GM21423 (cell line): ENCODE measurements around the gene IMMP2L.

ENCODE experiments used
- ATAC-seq: cut with Tn5 transposase; IDR thresholded peaks from one replicate; pipeline ENCODE4 v1.9.1; 2021; ENCODE audit warnings: mild to moderate bottlenecking, moderate library complexity; ENCODE audit not compliant: unreplicated experiment

The IMMP2L gene

DNA sequence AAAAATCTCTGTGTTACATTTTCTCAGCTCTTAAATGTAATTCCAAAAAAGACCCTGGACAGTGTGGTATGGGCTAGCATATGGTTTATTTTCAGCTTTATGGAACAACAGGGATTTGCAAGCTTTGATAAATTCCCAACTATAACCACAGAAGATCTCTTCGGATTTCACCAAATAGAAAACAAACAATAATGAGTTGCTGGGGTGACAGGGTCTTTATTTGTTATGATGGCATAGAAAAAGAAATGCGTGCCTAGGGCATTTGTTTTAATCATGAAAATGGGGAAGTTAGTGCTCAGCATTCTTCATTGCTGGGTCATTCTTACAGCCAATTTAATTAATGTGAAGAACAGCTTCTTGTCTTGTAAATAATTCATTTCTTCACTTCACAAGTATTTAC, 332.4 kb downstream of the IMMP2L start:
- ATAC-seq = no peak

DNA sequence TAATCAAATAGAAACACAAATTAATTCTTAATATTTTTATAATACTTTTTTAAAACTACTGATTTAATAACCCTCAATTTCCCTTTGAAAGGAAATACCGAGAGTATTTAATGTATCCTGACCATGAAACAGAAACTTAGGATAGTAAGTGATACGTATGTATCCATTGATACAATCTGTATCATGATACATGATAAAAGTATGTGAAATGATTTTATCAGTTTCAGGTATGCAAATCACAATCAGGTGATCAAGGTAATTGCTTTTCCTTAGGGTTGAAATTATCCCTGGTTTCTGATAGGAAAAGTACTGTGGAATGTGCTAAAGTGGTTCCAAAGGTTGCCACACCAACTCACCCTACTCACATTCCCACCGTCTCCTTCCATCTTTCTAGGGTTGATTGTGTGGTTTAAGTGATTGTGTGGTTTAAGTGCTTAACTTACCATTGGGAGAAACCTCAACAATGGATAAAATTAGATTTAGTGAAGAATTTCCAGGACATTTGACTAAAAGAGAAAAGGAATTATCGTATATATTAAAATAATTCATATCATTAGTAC, 333.0 kb downstream of the IMMP2L start:
- ATAC-seq = no peak

DNA sequence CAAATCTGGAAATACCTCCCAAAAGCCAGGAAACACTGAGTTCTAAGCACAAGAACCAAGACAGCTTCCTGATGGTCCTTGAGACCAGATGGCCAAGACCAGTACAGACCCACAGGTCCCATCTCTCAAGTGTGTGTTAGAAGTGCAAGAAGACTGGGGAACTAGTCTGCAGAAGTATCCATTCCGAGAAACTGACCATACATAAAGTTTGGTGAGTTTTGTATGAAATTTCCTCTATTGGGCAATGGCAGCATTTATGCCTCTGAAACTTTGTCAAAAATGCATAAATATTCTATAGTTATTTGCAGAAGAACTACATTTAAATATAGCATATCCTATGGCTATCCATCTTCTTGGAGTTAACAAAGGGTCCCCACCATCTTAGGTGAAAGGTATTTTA, 333.9 kb downstream of the IMMP2L start:
- no peak for ATAC-seq

DNA sequence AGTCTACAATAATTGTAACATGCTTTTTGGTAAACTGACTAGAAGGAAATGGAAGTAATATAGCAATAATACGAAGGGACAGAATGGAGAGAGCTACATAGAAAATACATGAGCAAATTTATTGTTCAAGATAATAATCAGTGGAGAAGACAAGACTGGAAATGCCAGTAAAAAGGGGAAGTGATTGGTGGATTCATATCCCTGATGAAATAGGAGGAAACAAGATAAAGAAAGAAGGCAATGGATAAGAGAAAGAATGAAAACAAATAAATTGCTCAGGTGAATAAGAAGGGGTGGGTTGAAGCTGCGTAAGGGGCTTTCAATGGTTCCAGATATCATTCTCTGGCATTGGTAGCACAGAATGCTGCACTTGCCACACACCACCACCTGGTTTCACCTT, 335.5 kb downstream of the IMMP2L start:
- ATAC-seq = no peak

DNA sequence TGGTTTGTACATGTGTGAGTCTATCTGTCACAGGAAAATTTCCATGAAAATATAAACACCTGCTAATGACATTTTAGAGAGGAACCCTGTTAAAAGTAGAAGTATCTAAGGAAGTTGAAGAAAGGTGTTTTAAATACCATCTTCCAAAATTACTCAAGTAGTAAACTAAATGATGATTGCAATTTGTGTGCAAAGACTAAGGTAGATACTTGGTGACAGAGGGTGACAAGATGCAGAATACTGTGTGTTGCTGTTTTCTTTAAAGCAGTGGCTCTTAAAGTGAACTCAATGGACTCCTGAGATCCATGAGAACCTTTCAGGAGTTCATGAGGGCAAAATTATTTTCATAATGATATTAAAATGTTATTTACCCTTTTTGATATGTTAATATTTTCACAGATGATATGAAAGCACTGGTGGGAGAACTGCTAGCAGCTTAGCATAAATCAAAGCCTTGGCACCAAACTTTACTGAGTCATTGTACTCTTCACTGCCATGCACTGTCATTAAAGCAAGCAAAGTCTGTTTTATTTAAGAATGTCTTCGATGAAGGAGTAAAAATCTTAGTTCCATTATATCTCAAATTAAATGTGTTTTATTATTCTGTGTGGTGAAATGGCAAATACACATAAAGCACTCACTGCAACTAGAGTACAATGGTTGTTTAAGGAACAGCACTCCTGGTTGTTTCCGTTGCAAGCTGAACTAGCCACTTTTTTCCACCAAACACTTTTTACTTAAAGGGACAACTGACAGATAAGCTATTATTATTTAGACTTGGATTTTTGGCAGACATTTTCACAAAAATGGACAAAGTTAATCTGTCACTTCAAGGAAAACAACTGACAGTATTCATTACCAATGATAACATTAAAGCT, 337.7 kb downstream of the IMMP2L start:
- ATAC-seq = no peak

DNA sequence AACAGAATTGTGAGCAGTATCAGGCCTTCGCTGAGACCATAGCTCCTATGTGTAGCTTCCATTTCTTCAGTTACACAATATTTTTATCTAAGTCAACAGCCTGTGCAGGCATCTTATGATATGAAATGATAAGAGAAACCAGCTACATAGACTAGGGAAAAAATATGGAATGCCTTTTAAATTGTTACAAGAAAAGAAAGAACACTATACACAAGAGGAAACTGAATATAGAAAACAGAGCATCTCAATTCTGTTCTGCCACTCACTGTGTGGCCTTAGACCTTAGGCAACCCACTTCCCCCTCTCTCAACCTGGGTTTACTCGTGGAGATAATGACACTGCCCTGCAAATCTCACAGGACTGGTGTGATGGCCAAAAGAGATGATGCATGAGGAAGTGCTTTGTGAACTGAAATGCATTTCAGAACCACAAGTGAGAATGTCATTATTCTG, 338.5 kb downstream of the IMMP2L start:
- ATAC-seq = no peak

DNA sequence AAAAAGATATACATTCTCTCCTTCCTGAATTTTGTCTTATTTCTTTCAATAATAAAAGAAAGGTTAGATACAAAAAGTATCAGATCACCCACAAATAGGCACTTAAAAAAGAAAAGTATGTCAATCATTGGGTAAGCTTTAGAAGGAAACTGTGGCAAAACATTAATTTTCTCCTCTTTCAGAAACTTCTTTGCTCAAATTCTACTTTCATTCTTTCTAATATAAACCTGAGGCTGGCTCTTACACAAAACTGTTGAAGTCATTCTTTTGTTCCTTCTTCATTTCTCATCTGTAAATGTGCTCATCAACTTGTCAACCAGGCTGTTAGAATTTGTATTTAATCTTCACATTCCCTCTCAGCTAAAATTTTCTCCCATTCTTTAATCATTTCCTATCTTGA, 346.7 kb downstream of the IMMP2L start:
- ATAC-seq = no peak

DNA sequence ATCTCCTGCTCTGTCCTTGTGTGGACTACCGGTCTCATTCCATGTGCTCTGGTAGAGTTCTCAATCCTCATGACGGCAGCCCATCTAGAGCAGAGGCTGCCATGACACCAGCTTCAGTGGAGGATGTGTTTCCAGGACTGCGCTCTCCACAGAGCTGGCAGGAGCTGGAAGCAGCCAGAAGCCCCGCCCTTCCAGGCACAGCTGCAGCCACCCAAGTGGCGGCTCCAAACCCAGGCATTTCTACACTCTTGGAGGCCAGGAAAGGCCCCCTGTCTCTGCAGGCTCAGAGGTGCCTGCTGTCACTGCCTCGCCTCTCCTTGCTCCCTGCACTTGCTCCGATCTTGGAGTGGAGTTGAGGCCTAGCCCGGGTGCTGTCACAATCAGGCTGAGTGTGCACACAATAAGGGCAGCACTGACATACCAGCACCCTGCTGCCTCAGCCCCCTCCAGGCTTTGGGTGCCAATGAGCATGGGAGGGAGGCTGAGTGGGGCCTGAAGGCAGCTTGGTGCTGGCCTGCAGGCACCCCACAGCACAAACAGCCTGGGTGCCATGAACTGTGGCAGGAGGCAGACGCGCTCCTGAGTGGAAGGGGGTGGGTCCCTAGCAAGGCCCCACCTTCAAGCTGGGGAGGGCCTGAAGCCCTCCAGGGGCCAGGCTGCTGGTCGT, 349.3 kb downstream of the IMMP2L start:
- no peak for ATAC-seq

DNA sequence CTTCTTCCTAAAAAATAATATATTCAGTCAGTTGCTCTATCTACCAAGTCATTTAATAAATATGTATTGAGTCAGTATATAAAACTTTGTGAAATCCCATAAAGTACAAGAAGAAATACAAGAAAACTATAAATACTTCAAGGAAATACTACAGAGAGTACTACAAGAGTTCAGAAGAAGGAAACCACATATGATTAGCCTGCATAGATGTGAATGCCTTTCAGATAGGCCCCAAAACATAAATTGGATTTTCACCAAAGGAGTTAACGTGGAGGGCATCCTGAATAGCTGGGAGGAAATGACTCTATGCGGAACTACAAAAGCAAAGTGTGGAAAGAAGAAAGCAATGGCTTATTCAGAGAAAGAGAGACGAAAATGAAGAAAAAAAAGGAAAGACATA, 351.3 kb downstream of the IMMP2L start:
- ATAC-seq = no peak

DNA sequence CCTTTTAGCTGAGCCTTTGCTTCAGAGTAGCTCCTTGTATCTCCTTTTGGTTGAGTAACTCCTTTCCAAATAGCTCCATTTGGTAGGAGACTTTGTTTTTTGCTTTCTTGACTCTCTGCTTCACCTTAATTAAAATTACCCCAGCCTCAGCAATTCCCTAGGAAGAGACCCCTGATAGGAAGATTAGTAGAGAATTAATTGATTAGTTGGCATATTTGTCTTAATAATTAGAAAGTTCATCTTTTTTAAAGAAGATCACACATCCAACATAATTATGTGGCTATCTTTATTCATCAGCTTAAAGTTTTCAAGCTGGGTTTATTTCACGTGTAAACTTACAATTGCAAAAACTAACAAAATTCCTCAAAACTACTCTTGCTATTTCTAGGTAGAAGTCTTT, 352.2 kb downstream of the IMMP2L start:
- ATAC-seq = no peak

DNA sequence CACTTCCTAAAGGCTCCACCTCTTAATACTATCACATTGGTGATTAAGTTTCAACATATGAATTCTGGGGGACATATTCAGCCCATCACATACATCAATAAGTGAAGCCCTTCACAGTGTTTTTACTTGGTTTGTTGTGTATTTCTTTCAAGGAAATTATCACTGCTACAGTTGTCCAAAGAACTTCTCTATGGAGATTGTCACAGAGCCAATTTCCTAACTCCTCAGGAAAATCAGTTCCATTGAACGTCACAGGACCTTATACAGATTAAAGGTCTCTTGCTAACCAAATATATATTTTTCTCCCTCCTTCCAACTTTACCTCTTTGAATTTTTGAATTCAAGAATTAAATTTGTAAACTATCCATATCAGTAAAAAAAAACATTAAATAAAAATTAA, 357.0 kb downstream of the IMMP2L start:
- no peak for ATAC-seq

DNA sequence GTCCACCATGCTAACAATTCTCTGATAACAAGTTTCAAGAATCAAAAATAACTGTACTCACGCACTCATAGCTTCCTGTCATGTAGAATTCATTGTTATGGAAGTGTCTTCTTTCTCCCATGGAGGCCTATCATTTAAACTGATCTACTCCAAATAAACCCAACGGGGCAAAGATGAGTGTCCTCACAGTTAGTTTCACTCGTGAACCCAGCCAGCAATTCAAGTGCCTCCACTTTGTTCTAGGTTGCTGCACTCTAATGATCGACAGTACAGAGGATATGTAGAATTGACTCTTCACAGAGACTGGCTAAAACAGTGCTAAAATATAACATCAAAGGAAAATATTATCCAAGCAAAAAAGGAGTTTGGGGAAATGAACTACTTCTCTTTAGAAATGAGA, 360.0 kb downstream of the IMMP2L start:
- ATAC-seq = no peak

DNA sequence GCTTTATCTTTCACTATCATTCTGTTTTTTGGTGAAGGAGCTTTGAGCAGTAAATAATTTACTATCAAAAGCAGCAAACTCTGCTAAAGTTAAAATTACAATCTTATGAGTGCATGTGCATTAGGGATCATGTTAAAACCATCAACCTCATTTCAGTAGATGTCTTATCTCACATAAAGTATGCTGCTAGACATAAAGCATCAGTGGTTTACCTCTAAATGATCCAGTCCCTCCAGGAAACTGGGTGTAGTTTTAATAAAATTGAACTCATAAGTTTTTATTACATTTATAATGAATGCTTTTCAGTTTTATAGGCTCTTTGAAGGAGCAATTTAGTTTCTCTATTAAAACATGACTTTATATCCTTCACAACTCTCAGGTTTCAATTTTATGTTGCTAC, 362.6 kb downstream of the IMMP2L start:
- ATAC-seq = no peak

DNA sequence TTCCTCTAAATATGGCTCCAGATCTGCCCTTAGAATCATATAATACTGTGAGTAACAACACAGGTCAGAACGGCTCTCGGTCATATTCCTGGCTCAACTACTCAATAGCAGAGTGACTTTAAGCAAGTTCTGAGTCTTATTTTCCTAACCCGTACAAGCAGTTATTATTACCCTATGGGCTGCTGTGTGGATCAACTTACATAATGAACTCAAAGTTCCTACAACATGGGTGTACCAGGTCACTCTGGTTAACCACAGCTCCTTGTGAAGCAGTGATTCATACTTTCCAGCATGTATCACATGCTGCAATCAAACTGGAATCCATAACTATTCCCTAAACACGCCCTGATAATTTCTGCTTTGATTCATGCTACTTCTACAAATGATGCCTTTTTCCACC, 364.0 kb downstream of the IMMP2L start:
- no peak for ATAC-seq

DNA sequence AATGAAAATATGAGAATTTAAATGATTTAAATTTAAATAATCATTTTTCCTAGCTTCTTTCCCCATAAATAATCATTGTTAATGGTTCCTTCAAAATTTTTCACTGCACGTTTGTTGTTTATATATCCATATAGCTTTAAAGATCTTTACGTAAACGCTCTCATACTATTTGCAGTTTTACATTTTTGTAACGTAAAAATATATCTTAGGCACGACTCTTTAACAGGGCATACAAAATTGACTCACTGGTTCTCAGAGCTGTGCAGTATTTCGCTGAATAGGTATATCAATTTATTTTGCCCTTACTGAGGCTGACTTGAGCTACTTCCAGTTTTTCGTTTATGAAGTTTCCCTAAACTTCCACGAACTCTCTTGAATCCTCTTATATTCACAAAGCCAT, 365.6 kb downstream of the IMMP2L start:
- no peak for ATAC-seq

DNA sequence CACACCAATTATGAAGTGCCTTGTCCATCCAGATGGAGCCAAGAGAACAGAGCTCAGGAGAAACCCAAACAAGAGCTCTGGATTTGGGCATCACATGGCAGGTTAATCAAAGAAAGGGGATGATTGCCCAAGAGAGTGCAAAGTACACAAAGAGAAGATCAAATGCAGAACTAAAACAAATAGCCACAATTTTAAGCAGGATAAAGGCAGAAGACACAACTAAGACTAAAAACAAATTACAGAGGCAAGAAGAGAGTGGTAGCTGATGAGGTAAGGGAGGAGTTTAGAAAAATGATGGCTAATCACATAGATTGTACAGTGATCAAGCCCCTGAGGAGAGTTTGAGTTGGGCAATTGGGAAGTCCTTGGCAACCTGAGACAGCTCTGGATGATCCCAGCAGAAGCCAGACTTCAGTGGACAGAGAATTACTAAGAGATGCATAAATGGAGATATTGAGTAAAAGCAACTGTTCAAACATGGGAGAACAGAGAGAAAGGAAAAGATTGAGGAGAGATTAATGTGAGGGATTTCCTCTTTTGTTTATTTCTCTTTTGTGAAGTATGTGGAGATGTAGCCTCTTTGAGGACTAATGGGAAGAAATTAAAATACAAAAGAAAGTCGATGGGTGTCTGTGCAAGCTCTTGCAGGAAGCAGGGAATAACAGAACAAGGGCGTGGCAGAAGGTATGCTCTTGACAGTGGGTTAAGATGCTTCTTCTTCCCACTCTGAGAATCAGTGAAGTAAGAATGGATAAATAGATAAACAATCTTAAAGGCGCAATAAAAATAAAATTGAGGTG, 369.5 kb downstream of the IMMP2L start:
- no peak for ATAC-seq

DNA sequence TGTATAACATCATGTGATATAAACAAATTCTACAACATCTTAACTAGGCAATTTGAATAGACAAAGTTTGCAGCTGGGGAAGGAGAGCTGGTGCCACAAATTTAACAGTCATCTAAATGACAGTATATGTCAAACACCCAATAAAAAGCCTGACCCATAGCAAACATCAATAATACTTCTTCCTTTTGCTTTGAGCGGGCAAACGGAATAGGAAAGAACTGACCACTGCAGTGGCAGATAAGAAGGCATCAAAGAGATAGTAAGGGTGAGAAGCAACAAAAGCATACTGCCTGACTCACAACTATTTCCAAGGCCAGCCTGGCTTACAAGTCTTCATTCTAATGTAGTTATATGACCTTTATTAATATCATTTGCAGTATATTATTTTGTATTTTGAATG, 371.5 kb downstream of the IMMP2L start:
- ATAC-seq = no peak

DNA sequence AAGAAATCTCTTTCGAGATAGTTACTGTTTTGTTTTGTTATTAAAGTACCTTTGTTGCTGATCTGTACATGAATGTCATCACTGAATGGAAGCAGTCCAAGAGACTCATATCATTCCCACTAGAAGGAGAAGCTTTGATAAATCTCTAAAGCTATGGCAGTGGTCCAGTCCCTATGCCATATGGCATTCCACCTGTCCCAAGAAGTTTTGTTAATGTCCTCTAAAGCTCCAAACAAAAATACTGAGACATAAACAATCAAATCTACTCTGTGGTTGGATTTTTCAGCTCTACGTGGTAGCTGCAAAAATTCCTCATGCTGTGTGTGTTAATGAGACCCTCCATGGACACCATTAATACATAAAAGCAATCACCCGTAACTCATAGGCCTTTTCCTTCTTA, 377.3 kb downstream of the IMMP2L start:
- no peak for ATAC-seq

DNA sequence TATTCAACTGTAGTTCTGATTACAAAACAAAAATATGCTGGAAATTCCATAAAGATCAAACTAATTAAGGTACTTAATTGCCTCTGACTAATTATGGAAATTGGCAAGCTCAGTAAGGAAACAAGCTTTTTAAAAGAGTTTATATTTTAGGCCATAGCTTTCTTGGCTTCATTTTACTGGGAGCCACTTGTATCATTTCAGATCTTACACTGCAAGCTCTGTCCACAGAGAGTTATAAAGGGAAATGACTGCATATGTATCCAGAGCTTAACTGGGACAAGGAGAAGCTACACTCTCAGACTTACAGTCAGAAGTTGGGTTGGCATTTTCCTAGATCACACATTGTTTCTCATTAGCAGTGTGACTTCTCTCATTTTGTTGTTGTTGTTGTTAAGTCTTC, 379.0 kb downstream of the IMMP2L start:
- ATAC-seq = no peak

DNA sequence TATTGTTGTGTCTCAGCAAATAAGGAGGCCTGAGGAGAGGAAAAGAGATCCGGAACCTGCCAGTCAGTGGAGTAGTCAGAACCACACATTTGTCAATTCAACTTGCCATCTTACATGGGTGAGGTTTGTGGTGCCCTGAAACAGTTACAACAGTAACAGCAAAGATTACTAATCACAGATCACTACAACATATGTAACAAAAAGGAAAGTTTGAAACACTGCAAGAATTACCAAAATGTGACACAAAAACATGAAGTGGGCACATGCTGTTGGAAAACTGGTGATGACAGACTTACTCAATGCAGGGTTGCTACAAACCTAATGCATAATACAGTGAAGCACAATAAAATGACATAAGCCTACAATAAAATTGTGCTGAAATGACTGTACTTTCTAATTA, 382.0 kb downstream of the IMMP2L start:
- no peak for ATAC-seq

DNA sequence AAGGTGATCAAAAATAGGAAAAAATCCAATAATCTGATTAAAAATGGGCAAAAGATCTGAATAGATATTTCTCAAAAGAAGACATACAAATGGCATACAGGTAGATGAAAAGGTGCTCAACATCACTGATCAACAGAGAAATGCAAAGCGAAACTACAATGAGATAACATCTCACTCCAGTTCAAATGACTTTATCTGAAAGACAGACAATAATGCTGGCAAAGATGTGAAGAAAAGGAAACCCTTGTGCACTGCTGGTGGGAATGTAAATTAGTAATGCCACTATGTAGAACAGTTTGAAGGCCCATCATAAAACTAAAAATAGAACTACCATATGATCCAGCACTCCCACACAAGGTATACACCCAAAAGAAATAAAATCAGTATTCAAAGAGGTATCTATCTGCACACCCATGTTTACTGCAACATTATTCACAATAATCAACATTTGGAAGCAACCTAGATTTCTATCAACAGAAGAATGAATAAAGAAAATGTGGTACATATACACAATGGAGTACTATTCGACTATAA, 386.3 kb downstream of the IMMP2L start:
- ATAC-seq = no peak
